K562 treated with DMSO at 1 percent for 48 hours (cell line): ENCODE measurements around the gene SLC1A6. TPM values are rescaled to one million over a fixed set of nuclear protein-coding genes. Genes with fewer than 3 reads are reported as not detected.

Experiments
- total RNA-seq: library from RNA; unstranded; fragments of 300-600 nt; gene quantifications from 2 replicates; pipeline ENCODE4 v1.2.3, GENCODE V29; 2022; ENCODE audit warnings: low replicate concordance; ENCODE audit errors: extremely low read depth

Gene SLC1A6
- total RNA-seq = not detected in 2 replicates

DNA sequence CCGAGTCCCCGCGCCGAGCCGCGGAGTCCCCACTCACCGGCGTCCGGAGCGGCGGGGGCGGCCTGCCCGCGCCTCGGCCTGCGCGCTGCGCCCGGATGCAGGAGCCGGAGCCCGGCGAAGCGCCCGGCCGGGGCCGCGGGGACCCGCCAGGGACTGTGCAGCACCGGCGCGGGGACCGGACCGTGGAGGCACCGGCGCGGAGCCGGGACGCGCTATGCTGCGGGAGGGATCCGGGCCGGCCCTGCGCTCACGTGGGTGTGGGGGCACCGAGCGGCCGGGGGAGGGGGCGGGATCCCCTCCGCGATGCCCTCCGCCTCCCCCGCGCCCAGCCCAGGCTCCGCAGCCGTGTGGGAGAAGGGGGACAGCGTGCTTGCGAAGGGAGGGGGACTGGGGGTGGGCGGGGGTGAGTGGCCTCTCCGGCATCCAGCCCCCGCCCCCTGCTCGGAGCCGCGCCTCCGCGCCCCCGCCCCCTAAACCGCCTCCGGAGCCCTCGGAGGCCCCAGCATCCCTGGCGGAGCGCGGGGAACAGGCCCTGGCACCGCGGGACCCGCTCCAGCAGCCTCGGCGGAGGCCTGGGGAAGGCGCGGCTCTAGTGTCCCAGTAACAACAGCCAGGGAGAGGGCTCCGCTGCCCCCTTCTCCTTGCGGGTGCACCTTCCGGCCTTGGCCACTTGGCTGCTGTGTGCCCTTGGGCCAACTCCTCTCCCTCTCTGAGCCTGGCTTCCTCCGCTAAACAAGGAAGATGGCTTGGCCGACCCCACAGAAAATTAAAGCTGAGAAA, at the start of gene SLC1A6:
Gene SLC1A6 (minus strand): TSS at position 389 of the 780 bp plus-strand sequence. CDS start 6,954 bp downstream, outside the sequence.

DNA sequence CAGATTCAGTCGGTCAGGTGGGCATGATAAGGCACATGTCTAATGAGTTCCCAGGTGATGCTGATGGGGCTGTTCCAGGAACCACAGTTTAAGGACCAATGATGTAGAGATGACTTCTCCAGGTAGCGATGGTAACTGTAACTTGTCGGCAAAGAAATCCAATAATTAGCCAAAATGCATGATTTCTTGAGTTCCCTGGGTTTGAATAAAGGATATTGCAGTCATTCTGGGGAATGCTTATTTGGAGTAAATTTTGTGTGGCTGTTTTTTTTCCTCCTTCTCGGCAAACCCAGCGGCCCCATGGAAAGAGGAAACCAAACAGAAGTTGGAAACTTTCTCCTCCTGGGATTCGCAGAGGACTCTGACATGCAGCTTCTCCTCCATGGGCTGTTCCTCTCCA, 38.5 kb downstream of the SLC1A6 start, which contains the start of gene OR7C2:
Gene OR7C2 (plus strand): TSS at position 301 of the 400 bp plus-strand sequence. CDS start 0 bp downstream, at position 301.

Other genes starting within 250 kb of the SLC1A6 start
- gene ADGRE2, start 201.3 kb downstream of the SLC1A6 start, total RNA-seq = not detected in 2 replicates
- gene OR7A5, start 144.7 kb downstream of the SLC1A6 start, total RNA-seq = not detected in 2 replicates
- not detected in 2 replicates for gene OR7C1, start 144.7 kb downstream of the SLC1A6 start, total RNA-seq
- not detected in 2 replicates for gene OR7A10, start 130.9 kb downstream of the SLC1A6 start, total RNA-seq
- not detected in 2 replicates for gene OR7A17, start 93.7 kb downstream of the SLC1A6 start, total RNA-seq
- not detected in 2 replicates for gene OR7C2, start 38.4 kb downstream of the SLC1A6 start, total RNA-seq
- not detected in 2 replicates for gene CASP14, start 69.6 kb upstream of the SLC1A6 start, total RNA-seq
- gene OR1I1, start 102.3 kb upstream of the SLC1A6 start, total RNA-seq = not detected in 2 replicates
- gene SYDE1, start 127.5 kb upstream of the SLC1A6 start, total RNA-seq = not detected in 2 replicates
- gene NOTCH3, start 221.1 kb upstream of the SLC1A6 start, total RNA-seq = not detected in 2 replicates